HEK293 (cell line): ENCODE measurements around the gene TCEA2.

Source experiments
- CTCF ChIA-PET: fragments of 350-600 bp; formaldehyde crosslinking; extraction: SDS; loops from one replicate; lab custom pipeline; 2021; ENCODE audit warnings: antibody characterized with exemption; lab: Yijun Ruan, JAX
- POLR2A ChIA-PET: fragments of 300-600 bp; formaldehyde crosslinking; extraction: SDS; loops from one replicate; lab custom pipeline; 2020; ENCODE audit warnings: antibody characterized with exemption, inconsistent platforms; lab: Yijun Ruan, JAX
- H3K27ac ChIP-seq: fragments of 200-500 bp; sonication (Bioruptor generic); 2 replicates; pipeline ENCODE4 v1.5.1; 2014; ENCODE audit warnings: low read depth, low read length, control low read depth, inconsistent platforms; ENCODE audit errors: extremely low read depth
- H3K36me3 ChIP-seq, 2 experiments: fragments of 200-500 bp in 1 of 2; sonication (Bioruptor generic) in 1 of 2; 1 replicate in 1 of 2; 2 replicates in 1 of 2; pipeline ENCODE4 v1.5.1; 2014 to 2017; ENCODE audit warnings: inconsistent platforms in 2 of 2, low read length in 2 of 2; ENCODE audit not compliant: control insufficient read depth in 2 of 2, insufficient read depth in 1 of 2
- H3K4me1 ChIP-seq: fragments of 200-500 bp; sonication (Bioruptor generic); 2 replicates; pipeline ENCODE4 v1.5.1; 2014; ENCODE audit warnings: mild to moderate bottlenecking, low read length, inconsistent platforms; ENCODE audit not compliant: control insufficient read depth, insufficient read depth
- H3K4me3 ChIP-seq: 2 replicates; pipeline ENCODE4 v1.5.1; 2011; ENCODE audit warnings: low read depth, mild to moderate bottlenecking, control low read depth, low read length, moderate library complexity
- H3K9me3 ChIP-seq: fragments of 200-500 bp; sonication (Bioruptor generic); 2 replicates; pipeline ENCODE4 v1.5.1; 2014; ENCODE audit warnings: low read depth, low read length, inconsistent platforms; ENCODE audit not compliant: control insufficient read depth, insufficient read depth
- HOXC10 ChIP-seq: sonication (generic); formaldehyde crosslinking; IDR thresholded peaks from 2 replicates; pipeline ENCODE4 v1.8.1; 2023; ENCODE audit warnings: mild to moderate bottlenecking, missing genetic modification reagents
- KLF10 ChIP-seq: fragments of 450-650 bp; IDR thresholded peaks from 2 replicates; pipeline ENCODE4 v1.5.1; 2018; ENCODE audit warnings: missing biosample characterization, mild to moderate bottlenecking, missing genetic modification characterization
- SETDB1 ChIP-seq: IDR thresholded peaks from one replicate; pipeline ENCODE4 v1.6.1; 2017; ENCODE audit warnings: mild to moderate bottlenecking, low read length, moderate library complexity, mixed read lengths; ENCODE audit not compliant: insufficient read length
- ZBTB49 ChIP-seq: fragments of 450-650 bp; formaldehyde crosslinking; IDR thresholded peaks from 2 replicates; pipeline ENCODE4 v1.5.1; 2016; ENCODE audit warnings: missing biosample characterization, missing genetic modification characterization, low read depth
- ZBTB7A ChIP-seq: fragments of 450-650 bp; formaldehyde crosslinking; IDR thresholded peaks from 2 replicates; pipeline ENCODE4 v1.5.1; 2016; ENCODE audit warnings: low read depth, missing biosample characterization, missing genetic modification characterization
- ZNF114 ChIP-seq: fragments of 450-650 bp; formaldehyde crosslinking; IDR thresholded peaks from 2 replicates; pipeline ENCODE4 v1.5.0; 2017; ENCODE audit warnings: missing biosample characterization, missing genetic modification characterization
- ZNF211 ChIP-seq: fragments of 450-650 bp; formaldehyde crosslinking; IDR thresholded peaks from 2 replicates; pipeline ENCODE4 v1.5.1; 2016; ENCODE audit warnings: low read depth, missing biosample characterization, missing genetic modification characterization
- ZNF366 ChIP-seq: fragments of 450-650 bp; formaldehyde crosslinking; conservative IDR thresholded peaks from 2 replicates; pipeline ENCODE4 v1.5.1; 2016; ENCODE audit warnings: missing biosample characterization, missing genetic modification characterization
- ZNF423 ChIP-seq: fragments of 450-650 bp; formaldehyde crosslinking; IDR thresholded peaks from 2 replicates; pipeline ENCODE4 v1.5.1; 2016; ENCODE audit warnings: missing biosample characterization, missing genetic modification characterization
- ZNF548 ChIP-seq: fragments of 450-650 bp; formaldehyde crosslinking; IDR thresholded peaks from 2 replicates; pipeline ENCODE4 v1.5.1; 2016; ENCODE audit warnings: missing biosample characterization, missing genetic modification characterization
- ZNF600 ChIP-seq: fragments of 450-650 bp; formaldehyde crosslinking; IDR thresholded peaks from 2 replicates; pipeline ENCODE4 v1.5.1; 2016; ENCODE audit warnings: missing biosample characterization, missing genetic modification characterization
- ZNF629 ChIP-seq: fragments of 450-650 bp; formaldehyde crosslinking; IDR thresholded peaks from 2 replicates; pipeline ENCODE4 v1.5.1; 2017; ENCODE audit warnings: missing biosample characterization, missing genetic modification characterization
- ZNF645 ChIP-seq: fragments of 450-650 bp; formaldehyde crosslinking; IDR thresholded peaks from 2 replicates; pipeline ENCODE4; 2016; ENCODE audit warnings: missing biosample characterization, missing genetic modification characterization
- TF ChIP-seq, protein P1 (sequence below): IDR thresholded peaks from 2 replicates; pipeline ENCODE4 v1.6.1; 2011; ENCODE audit warnings: mild to moderate bottlenecking, low read depth, low read length, borderline replicate concordance
- TF ChIP-seq, protein P2 (sequence below): fragments of 450-650 bp; formaldehyde crosslinking; conservative IDR thresholded peaks from 2 replicates; pipeline ENCODE4 v1.5.1; 2016; ENCODE audit warnings: low read depth, missing biosample characterization, missing genetic modification characterization
- TF ChIP-seq, protein P3 (sequence below): fragments of 450-650 bp; formaldehyde crosslinking; IDR thresholded peaks from 2 replicates; pipeline ENCODE4 v1.5.1; 2016; ENCODE audit warnings: missing biosample characterization, missing genetic modification characterization
- TF ChIP-seq, protein P4 (sequence below): fragments of 450-650 bp; formaldehyde crosslinking; IDR thresholded peaks from 2 replicates; pipeline ENCODE4 v1.5.1; 2016; ENCODE audit warnings: missing biosample characterization, missing genetic modification characterization

TCEA2 gene

GRCh38 chr20:64029293-64030117, 33.5 kb upstream of the TCEA2 start:
- H3K4me3 ChIP-seq, result no peak overlapping the region
- H3K27ac ChIP-seq, result no peak overlapping the region; the same call in 1 of the 2 replicates
- POLR2A ChIA-PET, result no interaction called here
- no peak for TF ChIP-seq ZBTB7A
- no peak for TF ChIP-seq SETDB1
- TF ChIP-seq ZNF211 (tag by site-specific recombination), result no peak
- no peak for TF ChIP-seq ZNF366 (tag by site-specific recombination)
- TF ChIP-seq ZNF600 (tag by site-specific recombination), result 0 out of 2 replicates have a peak, but pooled peaks have one; percentile 22
- no peak for TF ChIP-seq KLF10
- TF ChIP-seq, protein P1, sequence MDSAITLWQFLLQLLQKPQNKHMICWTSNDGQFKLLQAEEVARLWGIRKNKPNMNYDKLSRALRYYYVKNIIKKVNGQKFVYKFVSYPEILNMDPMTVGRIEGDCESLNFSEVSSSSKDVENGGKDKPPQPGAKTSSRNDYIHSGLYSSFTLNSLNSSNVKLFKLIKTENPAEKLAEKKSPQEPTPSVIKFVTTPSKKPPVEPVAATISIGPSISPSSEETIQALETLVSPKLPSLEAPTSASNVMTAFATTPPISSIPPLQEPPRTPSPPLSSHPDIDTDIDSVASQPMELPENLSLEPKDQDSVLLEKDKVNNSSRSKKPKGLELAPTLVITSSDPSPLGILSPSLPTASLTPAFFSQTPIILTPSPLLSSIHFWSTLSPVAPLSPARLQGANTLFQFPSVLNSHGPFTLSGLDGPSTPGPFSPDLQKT, result no peak
- TF ChIP-seq, protein P2, sequence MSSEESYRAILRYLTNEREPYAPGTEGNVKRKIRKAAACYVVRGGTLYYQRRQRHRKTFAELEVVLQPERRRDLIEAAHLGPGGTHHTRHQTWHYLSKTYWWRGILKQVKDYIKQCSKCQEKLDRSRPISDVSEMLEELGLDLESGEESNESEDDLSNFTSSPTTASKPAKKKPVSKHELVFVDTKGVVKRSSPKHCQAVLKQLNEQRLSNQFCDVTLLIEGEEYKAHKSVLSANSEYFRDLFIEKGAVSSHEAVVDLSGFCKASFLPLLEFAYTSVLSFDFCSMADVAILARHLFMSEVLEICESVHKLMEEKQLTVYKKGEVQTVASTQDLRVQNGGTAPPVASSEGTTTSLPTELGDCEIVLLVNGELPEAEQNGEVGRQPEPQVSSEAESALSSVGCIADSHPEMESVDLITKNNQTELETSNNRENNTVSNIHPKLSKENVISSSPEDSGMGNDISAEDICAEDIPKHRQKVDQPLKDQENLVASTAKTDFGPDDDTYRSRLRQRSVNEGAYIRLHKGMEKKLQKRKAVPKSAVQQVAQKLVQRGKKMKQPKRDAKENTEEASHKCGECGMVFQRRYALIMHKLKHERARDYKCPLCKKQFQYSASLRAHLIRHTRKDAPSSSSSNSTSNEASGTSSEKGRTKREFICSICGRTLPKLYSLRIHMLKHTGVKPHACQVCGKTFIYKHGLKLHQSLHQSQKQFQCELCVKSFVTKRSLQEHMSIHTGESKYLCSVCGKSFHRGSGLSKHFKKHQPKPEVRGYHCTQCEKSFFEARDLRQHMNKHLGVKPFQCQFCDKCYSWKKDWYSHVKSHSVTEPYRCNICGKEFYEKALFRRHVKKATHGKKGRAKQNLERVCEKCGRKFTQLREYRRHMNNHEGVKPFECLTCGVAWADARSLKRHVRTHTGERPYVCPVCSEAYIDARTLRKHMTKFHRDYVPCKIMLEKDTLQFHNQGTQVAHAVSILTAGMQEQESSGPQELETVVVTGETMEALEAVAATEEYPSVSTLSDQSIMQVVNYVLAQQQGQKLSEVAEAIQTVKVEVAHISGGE (tag by site-specific recombination), result no peak
- TF ChIP-seq ZNF114 (tag by site-specific recombination), result no peak
- no peak for TF ChIP-seq ZBTB49 (tag by site-specific recombination)
- TF ChIP-seq, protein P3, sequence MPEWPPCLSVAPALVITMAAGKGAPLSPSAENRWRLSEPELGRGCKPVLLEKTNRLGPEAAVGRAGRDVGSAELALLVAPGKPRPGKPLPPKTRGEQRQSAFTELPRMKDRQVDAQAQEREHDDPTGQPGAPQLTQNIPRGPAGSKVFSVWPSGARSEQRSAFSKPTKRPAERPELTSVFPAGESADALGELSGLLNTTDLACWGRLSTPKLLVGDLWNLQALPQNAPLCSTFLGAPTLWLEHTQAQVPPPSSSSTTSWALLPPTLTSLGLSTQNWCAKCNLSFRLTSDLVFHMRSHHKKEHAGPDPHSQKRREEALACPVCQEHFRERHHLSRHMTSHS (tag by site-specific recombination), result no peak
- no peak for TF ChIP-seq ZNF645 (tag by site-specific recombination)
- TF ChIP-seq, protein P4, sequence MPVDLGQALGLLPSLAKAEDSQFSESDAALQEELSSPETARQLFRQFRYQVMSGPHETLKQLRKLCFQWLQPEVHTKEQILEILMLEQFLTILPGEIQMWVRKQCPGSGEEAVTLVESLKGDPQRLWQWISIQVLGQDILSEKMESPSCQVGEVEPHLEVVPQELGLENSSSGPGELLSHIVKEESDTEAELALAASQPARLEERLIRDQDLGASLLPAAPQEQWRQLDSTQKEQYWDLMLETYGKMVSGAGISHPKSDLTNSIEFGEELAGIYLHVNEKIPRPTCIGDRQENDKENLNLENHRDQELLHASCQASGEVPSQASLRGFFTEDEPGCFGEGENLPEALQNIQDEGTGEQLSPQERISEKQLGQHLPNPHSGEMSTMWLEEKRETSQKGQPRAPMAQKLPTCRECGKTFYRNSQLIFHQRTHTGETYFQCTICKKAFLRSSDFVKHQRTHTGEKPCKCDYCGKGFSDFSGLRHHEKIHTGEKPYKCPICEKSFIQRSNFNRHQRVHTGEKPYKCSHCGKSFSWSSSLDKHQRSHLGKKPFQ (tag by site-specific recombination), result peak; percentile 63; the same call in 1 of the 2 replicates
- TF ChIP-seq HOXC10 (CRISPR knock-in tag), result no peak
- no peak for TF ChIP-seq ZNF548
- TF ChIP-seq ZNF629 (tag by site-specific recombination), result no peak
- TF ChIP-seq ZNF423 (tag by site-specific recombination), result no peak
- TF ChIP-seq, all 188 proteins: peak for 2
- H3K4me1 ChIP-seq, result peaks cover 11% of the 10 kb centered on the region
- CTCF ChIA-PET, result interaction anchor here (1.5 to 2.3 kb wide), 2 partner anchors 9 to 10 kb away, joined by 4 to 9 read pairs; no protein-coding TSS in a partner anchor
- no peaks in the 10 kb centered on the region for H3K9me3 ChIP-seq
- peaks cover 0 to 96% of the 10 kb centered on the region in 2 experiments; a peak in 2 of 3 replicates for H3K36me3 ChIP-seq
